ENCODE results near the gene CEP83.
A peak's percentile ranks its signal among the peaks of the same experiment; 100 is the strongest.

Gene CEP83

GRCh38 chr12:94304566-94305061, 155.1 kb downstream of the CEP83 start:
- DNase-seq, result peak; percentile 22

- DNase-seq, result no peak
Measured at GRCh38 chr12:94304012-94304411, 155.7 kb downstream of the CEP83 start.

GRCh38 chr12:94299846-94300245, 159.8 kb downstream of the CEP83 start:
- no peak for DNase-seq

GRCh38 chr12:94297876-94298505, 161.7 kb downstream of the CEP83 start:
- no peak for DNase-seq

GRCh38 chr12:94297096-94297699, 162.5 kb downstream of the CEP83 start:
- DNase-seq, result no peak

- no peak for DNase-seq
Measured at GRCh38 chr12:94290353-94290752, 169.3 kb downstream of the CEP83 start.

GRCh38 chr12:94289461-94290312, 170.0 kb downstream of the CEP83 start:
- no peak for DNase-seq

- no peak for DNase-seq
Measured at GRCh38 chr12:94287245-94287628, 172.4 kb downstream of the CEP83 start.

- DNase-seq, result no peak
Measured at GRCh38 chr12:94286583-94287244, 173.0 kb downstream of the CEP83 start.

GRCh38 chr12:94285943-94286582, 173.6 kb downstream of the CEP83 start:
- no peak for DNase-seq

- DNase-seq, result no peak
Measured at GRCh38 chr12:94284859-94285258, 174.8 kb downstream of the CEP83 start.

- DNase-seq, result no peak
Measured at GRCh38 chr12:94284046-94284445, 175.6 kb downstream of the CEP83 start.

GRCh38 chr12:94282675-94283074, 177.0 kb downstream of the CEP83 start:
- DNase-seq, result no peak

- no peak for DNase-seq
Measured at GRCh38 chr12:94280063-94280462, 179.6 kb downstream of the CEP83 start.

- no peak for DNase-seq
Measured at GRCh38 chr12:94277426-94278000, 182.2 kb downstream of the CEP83 start.

- no peak for DNase-seq
Measured at GRCh38 chr12:94276725-94277124, 182.9 kb downstream of the CEP83 start.

- no peak for DNase-seq
Measured at GRCh38 chr12:94273272-94273671, 186.4 kb downstream of the CEP83 start.

- no peak for DNase-seq
Measured at GRCh38 chr12:94272280-94272679, 187.4 kb downstream of the CEP83 start.

GRCh38 chr12:94271351-94271750, 188.3 kb downstream of the CEP83 start:
- no peak for DNase-seq

GRCh38 chr12:94269316-94269999, 190.2 kb downstream of the CEP83 start:
- no peak for DNase-seq

- DNase-seq, result no peak
Measured at GRCh38 chr12:94267921-94268471, 191.7 kb downstream of the CEP83 start.

- DNase-seq, result no peak
Measured at GRCh38 chr12:94267537-94267872, 192.2 kb downstream of the CEP83 start.
